Stimulated activated CD8-positive, alpha-beta memory T cell treated with anti-CD3 and anti-CD28 coated beads, Interleukin-12 subunit alpha, Interleukin-12 subunit beta, amount 100 ng/mL, for 4 hours (primary cell): ENCODE data around the gene PCNX3.

Source experiments
- DNase-seq: peaks from one replicate; pipeline ENCODE4 v3.0.0-alpha.2; 2020; ENCODE audit warnings: low read depth

The PCNX3 gene

GRCh38 chr11:65598258-65598699 lies 17.3 kb upstream of the PCNX3 start:
- no peak for DNase-seq

- DNase-seq = no peak
Measured at GRCh38 chr11:65599216-65599954, 16.2 kb upstream of the PCNX3 start.

- DNase-seq = no peak
Measured at GRCh38 chr11:65599955-65600246, 15.7 kb upstream of the PCNX3 start.

- DNase-seq = no peak
Measured at GRCh38 chr11:65604258-65604657, 11.3 kb upstream of the PCNX3 start.

GRCh38 chr11:65606876-65607613 lies 8.5 kb upstream of the PCNX3 start:
- DNase-seq = no peak

GRCh38 chr11:65607614-65608426 lies 7.8 kb upstream of the PCNX3 start:
- DNase-seq = no peak

GRCh38 chr11:65609229-65609628 lies 6.3 kb upstream of the PCNX3 start:
- no peak for DNase-seq

GRCh38 chr11:65609665-65610064 lies 5.9 kb upstream of the PCNX3 start:
- no peak for DNase-seq

GRCh38 chr11:65610404-65610803 lies 5.2 kb upstream of the PCNX3 start:
- DNase-seq = no peak

- DNase-seq = no peak
Measured at GRCh38 chr11:65611028-65611757, 4.4 kb upstream of the PCNX3 start.

- no peak for DNase-seq
Measured at GRCh38 chr11:65611758-65612603, 3.6 kb upstream of the PCNX3 start.

- DNase-seq = no peak
Measured at GRCh38 chr11:65612691-65613090, 2.9 kb upstream of the PCNX3 start.

- DNase-seq = no peak
Measured at GRCh38 chr11:65613091-65613928, 2.3 kb upstream of the PCNX3 start.

- DNase-seq = peak; percentile 33
Measured at GRCh38 chr11:65615950-65616574, 486 bp downstream of the PCNX3 start.

GRCh38 chr11:65616575-65617001 lies 1.0 kb downstream of the PCNX3 start:
- DNase-seq = no peak

GRCh38 chr11:65617136-65617850 lies 1.7 kb downstream of the PCNX3 start:
- DNase-seq = no peak

- no peak for DNase-seq
Measured at GRCh38 chr11:65617990-65618751, 2.6 kb downstream of the PCNX3 start.

GRCh38 chr11:65618763-65619162 lies 3.2 kb downstream of the PCNX3 start:
- DNase-seq = no peak
